NCI-H1105 treated with DMSO at 0.1 percent for 48 hours (cell line): ENCODE results near the gene COMMD3.

Source experiments
- DNase-seq: peaks from one replicate; lab custom pipeline; 2025; lab: John Stamatoyannopoulos, UW

The COMMD3 gene

GRCh38 chr10:22366771-22367170 lies 50.6 kb downstream of the COMMD3 start:
- no peak for DNase-seq

- no peak for DNase-seq
Observed at GRCh38 chr10:22367471-22367870, 51.3 kb downstream of the COMMD3 start.

DNA sequence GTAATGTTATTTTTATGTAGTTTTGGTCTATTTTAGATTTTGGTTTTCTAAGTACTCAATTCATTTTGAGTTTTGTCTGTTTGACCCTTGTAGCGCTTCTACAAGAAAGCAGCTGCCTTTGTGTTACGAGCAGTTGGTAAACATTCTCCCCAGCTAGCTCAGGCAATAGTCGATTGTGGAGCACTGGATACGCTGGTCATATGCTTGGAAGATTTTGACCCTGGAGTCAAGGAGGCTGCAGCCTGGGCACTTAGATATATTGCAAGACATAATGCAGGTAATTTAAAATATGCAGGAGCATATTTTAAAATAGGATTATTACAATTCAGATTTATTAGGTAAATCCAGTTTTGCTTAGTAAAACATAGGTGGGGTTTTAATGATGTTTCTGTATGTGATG lies 52.2 kb downstream of the COMMD3 start:
- no peak for DNase-seq

GRCh38 chr10:22368981-22369380 lies 52.8 kb downstream of the COMMD3 start:
- no peak for DNase-seq

DNA sequence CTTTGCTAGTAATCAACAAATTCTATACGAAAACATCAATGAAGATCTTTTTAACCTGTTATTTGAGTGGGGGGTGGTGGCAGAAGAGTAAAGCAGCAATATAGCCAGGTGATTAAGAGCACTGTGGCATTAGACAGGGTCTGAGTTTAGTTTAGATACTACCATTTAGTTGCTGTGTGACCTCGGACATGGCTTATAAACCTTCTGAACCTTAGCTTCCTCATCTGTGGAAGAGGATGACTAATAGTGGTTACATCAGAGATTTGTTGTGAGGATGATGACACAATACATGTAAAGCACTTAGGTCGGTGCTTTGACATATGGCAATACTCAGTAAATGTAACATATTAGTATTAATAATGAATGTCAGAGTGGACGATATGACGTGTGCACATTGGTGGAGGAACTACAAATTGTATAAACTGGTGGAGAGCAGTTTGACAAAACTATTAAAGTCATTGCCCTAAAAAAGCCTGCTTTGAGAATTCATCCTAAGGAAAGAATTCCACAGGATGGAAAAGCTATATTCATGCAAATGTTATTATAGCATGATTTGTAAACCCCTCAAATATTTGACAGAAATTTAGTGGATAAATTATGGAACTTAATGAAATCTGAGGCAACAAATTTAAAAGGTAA lies 53.4 kb downstream of the COMMD3 start:
- no peak for DNase-seq
